NB4 (cell line): Measurements from ENCODE around the gene SENP7.
"Not testable (repeated sequence)": the region's sequence is repeated elsewhere in the genome, so short reads cannot be mapped to it uniquely, and the experiment has no call there.

Experiments used
- DNase-seq: peaks from one replicate; pipeline ENCODE4 v3.0.0; 2010; ENCODE audit warnings: low read depth
- H3K4me3 ChIP-seq: one replicate; pipeline ENCODE4 v1.5.1; 2011; ENCODE audit warnings: mild to moderate bottlenecking, low read depth, low read length, moderate library complexity
- CTCF ChIP-seq: IDR thresholded peaks from one replicate; pipeline ENCODE4 v1.5.1; 2012; ENCODE audit warnings: low read depth, low read length
- MAX ChIP-seq: IDR thresholded peaks from 2 replicates; pipeline ENCODE4 v1.6.1; 2011; ENCODE audit warnings: low read depth, low read length
- MYC ChIP-seq: IDR thresholded peaks from 2 replicates; pipeline ENCODE4 v1.6.1; 2011; ENCODE audit warnings: low read depth, low read length
- POLR2A ChIP-seq: IDR thresholded peaks from 2 replicates; pipeline ENCODE4 v1.6.1; 2011; ENCODE audit warnings: mild to moderate bottlenecking; ENCODE audit not compliant: insufficient read length; ENCODE audit errors: extremely low read depth

SENP7 gene

GRCh38 chr3:101500208-101500607 is 12.8 kb downstream of the SENP7 start:
- DNase-seq, result no peak
- no peak overlapping the region for H3K4me3 ChIP-seq
- TF ChIP-seq POLR2A (no peak), MAX (no peak), CTCF (no peak)

GRCh38 chr3:101497803-101498202 is 15.2 kb downstream of the SENP7 start:
- H3K4me3 ChIP-seq, result no peak overlapping the region
- TF ChIP-seq MAX, result no peak
- TF ChIP-seq CTCF, result no peak
- no peak for TF ChIP-seq MYC
- no peak for TF ChIP-seq POLR2A
- DNase-seq, result no peak

GRCh38 chr3:101495552-101495951 is 17.5 kb downstream of the SENP7 start:
- no peak for TF ChIP-seq MYC
- TF ChIP-seq CTCF, result no peak
- no peak for TF ChIP-seq POLR2A
- no peak for TF ChIP-seq MAX
- H3K4me3 ChIP-seq, result no peak overlapping the region
- DNase-seq, result no peak

GRCh38 chr3:101484805-101485620 is 28.0 kb downstream of the SENP7 start:
- TF ChIP-seq MAX, result no peak
- TF ChIP-seq CTCF, result no peak
- TF ChIP-seq MYC, result no peak
- TF ChIP-seq POLR2A, result no peak

GRCh38 chr3:101478980-101479379 is 34.0 kb downstream of the SENP7 start:
- TF ChIP-seq MAX (no peak), MYC (no peak), CTCF (no peak), POLR2A (no peak)
- DNase-seq, result peak; percentile 1

More at GRCh38 chr3:101484805-101485620, 28.0 kb downstream of the SENP7 start:
- H3K4me3 ChIP-seq, result no peak overlapping the region
- DNase-seq, result no peak

GRCh38 chr3:101474841-101475552 is 38.0 kb downstream of the SENP7 start:
- H3K4me3 ChIP-seq, DNase-seq: not testable (repeated sequence)

More at GRCh38 chr3:101478980-101479379, 34.0 kb downstream of the SENP7 start:
- H3K4me3 ChIP-seq, result no peak overlapping the region

- H3K4me3 ChIP-seq, DNase-seq: not testable (repeated sequence)
These were observed 44.3 kb downstream of the SENP7 start for GRCh38 chr3:101468676-101469075.

- H3K4me3 ChIP-seq, DNase-seq: not testable (repeated sequence)
These were observed 45.7 kb downstream of the SENP7 start for GRCh38 chr3:101467310-101467663.
